ENCODE measurements around the gene SKIC8.

The SKIC8 gene

DNA sequence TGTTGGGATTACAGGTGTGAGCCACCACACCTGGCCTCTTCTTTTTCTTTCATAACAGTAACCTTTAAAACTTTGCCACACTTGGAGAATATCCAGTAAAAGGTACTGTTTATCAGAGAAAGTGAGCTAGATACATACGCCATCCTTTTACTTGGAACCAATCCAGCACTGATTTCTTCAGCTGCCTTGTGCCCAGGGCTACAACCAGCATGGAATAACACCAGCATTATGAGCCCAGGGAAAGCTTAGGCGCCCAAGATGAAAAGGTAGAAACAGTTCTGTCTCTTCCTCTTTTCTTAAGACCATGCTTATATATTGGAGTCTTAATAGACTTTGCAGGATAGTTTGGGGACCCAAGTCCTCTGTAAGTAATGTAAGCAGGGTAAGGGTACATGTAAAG, 8.4 kb downstream of the SKIC8 start:
- no peak for DNase-seq

DNA sequence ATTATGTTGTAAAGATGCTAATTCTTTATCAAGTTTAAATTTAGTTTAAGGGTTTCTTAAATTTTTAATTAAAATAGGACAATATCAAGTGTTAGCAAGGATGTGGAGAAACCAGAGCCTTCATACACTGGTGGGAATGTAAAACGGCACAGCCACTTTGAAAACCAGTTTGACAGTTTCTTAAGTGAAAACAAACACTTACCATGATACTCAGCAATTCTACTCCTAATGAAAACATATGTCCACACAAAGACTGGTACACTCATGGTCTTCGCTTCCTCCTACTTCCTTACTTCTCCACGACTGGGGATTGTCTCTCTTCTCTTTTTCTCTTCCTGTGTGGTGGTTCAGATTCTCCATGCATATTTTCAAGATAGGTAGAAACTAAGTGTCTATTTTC, 9.2 kb downstream of the SKIC8 start:
- no peak for DNase-seq

DNA sequence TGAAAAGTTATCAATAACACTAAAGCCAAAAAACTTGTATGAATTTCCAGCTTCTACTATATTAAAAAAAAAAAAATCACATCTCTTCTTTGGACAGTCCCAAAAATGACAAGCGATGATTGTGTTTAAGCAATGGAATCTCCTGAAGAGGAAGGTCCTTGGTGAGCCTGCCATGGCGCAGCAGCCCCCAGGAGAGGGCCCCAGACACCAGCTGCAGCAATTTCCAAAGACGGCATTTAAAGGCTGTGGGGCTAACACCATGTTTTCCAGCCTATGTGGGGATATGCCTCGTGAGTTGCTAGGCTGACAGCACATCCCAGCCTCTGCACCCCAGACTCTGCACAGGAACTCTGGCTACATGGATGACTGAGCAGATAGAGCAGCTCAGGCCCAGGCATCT, 14.7 kb downstream of the SKIC8 start:
- no peak for DNase-seq

GRCh38 chr15:78282324-78282723, 17.1 kb downstream of the SKIC8 start:
- no peak for DNase-seq

- no peak for DNase-seq
Measured at GRCh38 chr15:78280319-78281072, 18.9 kb downstream of the SKIC8 start.

- no peak for DNase-seq
Measured at GRCh38 chr15:78276064-78276943, 23.1 kb downstream of the SKIC8 start.

DNA sequence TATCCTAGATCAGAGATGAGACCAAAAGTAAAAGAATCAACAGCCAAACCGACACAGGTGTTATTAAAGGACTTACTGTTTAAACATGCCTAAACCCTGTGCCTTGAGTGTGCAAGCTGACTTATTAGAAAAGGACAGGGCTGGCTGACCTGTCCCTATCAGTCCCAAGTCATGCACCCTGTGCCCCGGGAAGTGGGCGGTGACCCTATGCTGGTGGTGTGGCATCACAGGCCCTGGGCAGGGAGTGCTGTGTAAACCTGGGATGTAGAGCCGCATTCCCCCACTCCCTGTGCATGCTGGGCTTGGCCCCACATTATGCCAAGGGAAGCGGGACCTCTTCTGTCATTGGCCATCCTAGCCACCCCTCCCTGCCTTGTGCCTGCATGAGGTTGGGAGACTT, 24.4 kb downstream of the SKIC8 start:
- DNase-seq, result no peak

DNA sequence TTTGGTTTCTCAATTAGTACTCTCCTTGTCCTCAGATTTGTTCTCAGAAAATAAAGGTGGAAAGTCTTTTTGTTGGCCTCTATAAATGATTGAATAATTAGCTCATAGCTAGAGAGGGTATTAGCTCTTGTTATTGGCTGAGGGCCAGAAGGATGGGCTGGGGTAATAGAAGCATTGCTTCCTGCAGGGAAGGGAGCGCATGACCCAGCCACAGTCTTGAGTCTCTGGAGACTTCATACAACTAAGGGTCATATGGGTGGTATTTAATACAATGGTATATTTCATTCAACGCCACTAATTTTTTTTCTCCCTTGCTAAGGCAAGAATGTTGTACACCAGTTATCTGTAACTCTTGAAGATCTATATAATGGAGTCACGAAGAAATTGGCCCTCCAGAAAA, 26.6 kb downstream of the SKIC8 start:
- no peak for DNase-seq

DNA sequence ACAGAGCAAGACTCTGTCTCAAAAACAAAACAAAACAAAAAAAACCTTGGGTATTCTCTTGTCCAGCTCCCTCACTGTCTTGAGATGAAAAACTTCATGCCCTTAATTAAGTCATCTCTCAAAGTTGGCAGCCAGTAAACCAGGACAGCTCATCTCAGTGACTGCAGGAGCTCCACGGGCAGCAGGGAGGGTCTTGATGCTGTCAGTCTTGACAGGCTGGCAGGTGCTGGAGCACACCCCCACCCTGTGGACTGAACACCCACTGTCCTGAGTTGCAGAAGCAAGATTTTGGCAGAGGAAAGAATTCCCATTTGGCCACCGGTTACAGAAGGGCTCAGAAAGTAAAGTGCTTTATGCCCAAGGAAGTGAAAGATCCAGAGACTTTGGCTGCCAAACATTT, 27.1 kb downstream of the SKIC8 start:
- no peak for DNase-seq

DNA sequence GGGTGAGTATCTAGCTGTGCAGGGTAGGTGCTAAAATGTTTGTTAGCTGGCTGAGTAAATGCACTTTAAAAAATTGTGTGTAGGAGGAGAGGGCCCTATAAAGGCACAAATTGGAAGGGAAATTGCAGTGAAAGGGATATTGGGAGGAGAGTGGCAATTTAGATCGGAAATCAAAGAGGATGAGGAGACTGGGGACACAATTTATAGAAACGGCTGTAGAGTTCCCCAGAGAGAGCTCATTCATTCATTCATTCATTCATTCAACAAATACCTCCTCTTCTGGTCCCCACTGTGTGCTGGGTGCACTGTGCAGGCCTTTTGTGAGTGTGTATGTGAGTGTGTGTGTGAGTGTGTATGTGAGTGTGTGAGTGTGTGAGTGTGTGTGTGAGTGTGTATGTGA, 32.6 kb downstream of the SKIC8 start:
- DNase-seq, result no peak

DNA sequence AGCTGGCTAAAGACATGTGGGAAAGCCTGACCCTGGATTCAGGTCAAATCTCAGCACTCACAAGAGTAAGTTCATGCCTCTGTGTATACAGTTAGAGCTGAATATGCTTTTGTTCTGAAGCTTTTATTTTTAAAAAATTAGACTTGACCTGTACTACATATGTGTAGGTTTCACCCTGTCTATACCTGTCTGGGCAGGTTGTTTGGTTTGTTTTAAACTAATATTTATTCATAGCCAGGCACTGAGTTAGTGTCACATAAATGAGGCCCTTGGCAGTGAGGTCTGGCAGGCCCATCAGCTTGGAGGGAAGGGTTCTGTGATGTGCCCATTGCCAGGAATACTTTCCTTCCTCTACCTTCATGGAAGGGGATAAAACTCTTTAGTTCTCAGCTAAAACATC, 33.2 kb downstream of the SKIC8 start:
- no peak for DNase-seq

DNA sequence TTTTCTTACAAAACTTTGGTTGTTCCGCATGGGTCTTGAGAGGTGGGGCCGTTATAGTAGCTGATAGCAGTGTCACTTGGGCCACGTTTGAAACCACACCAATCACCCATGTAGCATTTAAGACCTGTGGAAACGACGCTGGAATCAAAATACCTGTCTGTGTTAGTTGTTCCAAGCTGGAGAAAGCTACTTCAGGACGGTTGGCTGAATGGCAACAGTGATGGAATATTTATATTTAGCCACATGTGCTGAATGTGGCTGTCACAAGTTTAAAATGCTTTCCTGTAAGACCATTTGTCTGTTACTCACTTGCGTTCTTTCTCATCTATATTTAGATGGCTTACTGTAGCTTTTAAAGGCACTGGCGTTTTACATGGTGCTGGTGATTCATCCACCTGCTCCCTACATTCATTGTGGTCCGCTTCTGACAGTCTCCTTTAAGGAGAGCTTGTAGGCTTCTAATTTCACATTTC, 33.6 kb downstream of the SKIC8 start:
- DNase-seq, result no peak

- DNase-seq, result no peak
Measured at GRCh38 chr15:78265137-78265460, 34.3 kb downstream of the SKIC8 start.

DNA sequence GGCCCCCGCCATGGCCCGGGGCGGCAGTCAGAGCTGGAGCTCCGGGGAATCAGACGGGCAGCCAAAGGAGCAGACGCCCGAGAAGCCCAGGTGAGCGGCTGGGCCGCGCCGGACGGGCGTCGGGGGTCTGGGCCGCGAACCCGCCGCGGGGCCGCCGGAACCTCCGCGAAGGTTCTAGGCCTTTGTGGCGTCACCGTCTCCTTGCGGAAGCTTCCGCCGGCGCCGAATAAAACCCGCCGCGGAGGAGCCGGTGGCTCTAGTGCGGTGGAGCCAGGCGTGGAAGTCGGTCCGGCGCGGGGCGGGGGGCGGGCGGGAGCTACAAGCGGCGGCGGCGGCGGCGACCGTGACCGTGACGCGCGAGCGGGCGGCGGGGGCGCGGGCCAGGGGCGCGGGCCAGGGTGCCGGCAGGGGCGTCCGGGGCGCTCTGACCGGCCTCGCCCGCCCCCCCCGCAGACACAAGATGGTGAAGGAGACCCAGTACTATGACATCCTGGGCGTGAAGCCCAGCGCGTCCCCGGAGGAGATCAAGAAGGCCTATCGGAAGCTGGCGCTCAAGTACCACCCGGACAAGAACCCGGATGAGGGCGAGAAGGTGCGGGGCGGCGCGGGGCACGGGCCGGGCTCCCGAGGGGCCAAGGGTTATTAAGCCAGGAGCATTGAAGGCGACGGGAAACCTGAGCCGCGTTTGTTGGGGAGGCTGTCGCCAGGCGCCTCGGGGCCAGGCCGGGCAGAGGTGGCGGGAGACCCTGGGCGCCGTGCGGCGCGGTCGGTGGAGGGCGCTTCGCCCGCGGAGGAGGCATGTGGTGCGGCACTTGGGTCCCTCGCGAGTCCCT, 34.9 kb downstream of the SKIC8 start, which contains the start of gene DNAJA4:
TSS of gene DNAJA4 (plus strand) at position 259 of the 833 bp plus-strand sequence. CDS start at position 461, 202 bp downstream.
- peak; percentile 28 for DNase-seq

GRCh38 chr15:78263907-78264303, 35.5 kb downstream of the SKIC8 start:
- no peak for DNase-seq

- no peak for DNase-seq
Measured at GRCh38 chr15:78263351-78263781, 36.0 kb downstream of the SKIC8 start.

DNA sequence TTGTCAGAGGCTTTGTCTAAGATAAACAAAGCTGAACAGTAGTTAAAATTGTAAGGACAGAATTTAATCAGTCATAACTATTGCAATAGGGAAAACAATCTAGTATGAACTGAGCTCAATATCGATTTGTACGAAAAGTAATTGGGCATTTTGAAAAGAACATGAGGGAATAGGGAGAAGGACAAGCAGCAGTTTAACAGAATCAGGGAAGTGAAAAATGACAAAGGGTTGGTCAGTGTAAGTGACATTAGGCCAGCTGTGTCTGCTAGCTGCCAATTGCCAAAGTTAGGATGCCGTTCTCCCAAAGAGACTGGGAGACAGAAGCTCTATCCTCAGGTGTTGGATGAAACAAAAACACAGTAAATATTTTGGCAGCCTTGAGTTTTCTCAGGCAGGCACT, 38.3 kb downstream of the SKIC8 start:
- DNase-seq, result no peak

DNA sequence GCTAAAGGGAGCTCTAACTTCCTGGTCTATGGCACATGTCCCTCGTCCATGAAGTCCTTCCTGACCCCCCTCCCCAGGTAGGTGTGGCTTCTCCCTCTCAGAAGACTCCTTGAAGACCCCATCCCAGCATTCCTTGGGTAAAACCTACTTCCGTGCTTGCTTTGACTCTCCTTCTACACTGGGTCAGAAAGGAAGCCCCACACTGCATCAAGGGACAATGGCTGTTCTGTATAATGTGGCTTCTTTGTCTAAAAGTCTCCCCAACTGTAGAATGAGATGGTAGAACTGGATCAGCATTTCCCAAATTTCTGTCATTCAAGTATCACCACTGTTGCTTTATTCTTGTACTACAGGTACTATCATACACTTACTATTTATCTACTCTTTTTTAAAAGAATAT, 38.9 kb downstream of the SKIC8 start:
- no peak for DNase-seq

DNA sequence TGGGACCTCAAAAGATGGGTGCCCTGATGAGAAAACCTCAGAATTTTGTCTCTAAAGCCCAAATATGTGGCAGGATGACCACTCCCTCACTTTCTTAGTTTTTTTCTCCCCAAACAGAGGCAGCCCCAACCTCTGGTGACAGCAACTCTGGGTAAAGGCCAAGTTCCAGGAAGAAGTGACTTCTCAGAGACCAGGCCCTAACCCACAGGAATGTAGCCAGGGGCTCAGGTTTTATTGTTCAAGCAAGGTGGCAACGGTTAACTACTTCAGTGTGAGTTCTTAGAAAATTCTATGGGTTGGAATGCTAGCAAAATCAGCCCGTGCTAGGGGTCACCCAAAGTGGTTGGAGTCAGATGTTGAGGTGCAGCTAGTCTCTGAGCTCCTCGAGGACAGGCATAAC, 40.2 kb downstream of the SKIC8 start:
- no peak for DNase-seq

DNA sequence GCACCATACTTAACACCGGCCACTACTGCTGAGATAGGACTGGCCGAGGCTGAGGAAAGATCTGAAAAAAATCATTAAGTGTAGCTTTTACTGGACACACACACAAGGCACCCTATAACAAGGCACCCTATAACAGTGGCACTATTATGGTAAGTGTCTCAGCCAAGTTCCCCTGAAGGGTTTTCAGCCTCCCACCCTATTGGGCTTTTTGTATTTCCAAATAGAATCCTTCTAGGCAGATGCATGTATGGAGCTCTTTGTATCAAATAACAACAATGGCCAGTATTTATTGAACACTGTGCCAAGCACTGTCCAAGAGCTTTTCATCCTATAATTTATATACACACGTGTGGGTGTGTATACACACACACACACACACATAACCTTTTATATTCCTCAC, 41.7 kb downstream of the SKIC8 start:
- no peak for DNase-seq

DNA sequence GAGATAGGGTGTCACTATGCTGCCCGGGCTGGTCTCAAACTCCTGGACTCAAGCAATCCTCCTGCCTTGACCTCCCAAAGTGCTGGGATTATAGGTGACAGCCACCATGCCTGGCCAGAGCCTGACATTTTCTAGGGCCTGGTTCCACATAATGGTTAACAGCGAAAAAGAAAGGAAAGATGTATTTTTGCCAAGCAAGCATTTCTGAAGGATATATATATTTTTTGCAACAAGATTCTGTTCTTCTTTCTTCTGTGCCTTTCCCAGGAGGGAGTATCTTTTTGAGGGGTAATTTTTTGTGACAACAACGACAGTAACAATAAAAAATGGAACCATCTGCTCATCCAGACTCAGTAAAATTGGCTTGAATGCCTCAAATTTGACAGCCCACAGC, 43.4 kb downstream of the SKIC8 start:
- DNase-seq, result no peak

- peak; percentile 9 for DNase-seq
Measured at GRCh38 chr15:78255421-78256043, 43.9 kb downstream of the SKIC8 start.

- no peak for DNase-seq
Measured at GRCh38 chr15:78251136-78251535, 48.3 kb downstream of the SKIC8 start.

All from NCI-H345 (cell line).